HFFc6 (cell line): ENCODE results near the gene ARHGDIG. TPM values are rescaled to one million over a fixed set of nuclear protein-coding genes. Genes with fewer than 3 reads are reported as not detected.

Experiments
- DNase-seq: peaks from one replicate; pipeline ENCODE4 v3.0.0-alpha.2; 2018
- H3K27ac Mint-ChIP-seq: 2 replicates; pipeline ENCODE4 v1.8.0; 2020; ENCODE audit warnings: mild to moderate bottlenecking, mixed read lengths
- H3K27me3 Mint-ChIP-seq: 2 replicates; pipeline ENCODE4 v1.8.0; 2021; ENCODE audit warnings: mild to moderate bottlenecking, moderate library complexity, mixed read lengths; ENCODE audit not compliant: insufficient read depth
- H3K36me3 Mint-ChIP-seq: 2 replicates; pipeline ENCODE4 v1.8.0; 2021; ENCODE audit warnings: low read depth, mixed read lengths
- H3K4me1 Mint-ChIP-seq: 2 replicates; pipeline ENCODE4 v1.8.0; 2020; ENCODE audit warnings: low read depth, mixed read lengths
- H3K4me3 Mint-ChIP-seq: 2 replicates; pipeline ENCODE4 v1.8.0; 2020; ENCODE audit warnings: mild to moderate bottlenecking, moderate library complexity, mixed read lengths
- H3K9me3 Mint-ChIP-seq: 2 replicates; pipeline ENCODE4 v1.8.0; 2020; ENCODE audit warnings: mild to moderate bottlenecking, mixed read lengths
- total RNA-seq, 6 experiments: library from RNA; stranded (reverse); fragmentation: NEBNext Ultra II Directional; extraction: Animal tissue kit (Norgen Biotek cat#: 25700); gene quantifications; 2 replicates in 1 of 6; 3 replicates in 5 of 6; pipeline ENCODE4 v1.2.3, GENCODE V29; 2021
- TF ChIP-seq, protein P1 (sequence below): fragments of 200-600 bp; sonication (generic); IDR thresholded peaks from 2 replicates; pipeline ENCODE4 v1.5.0; 2021; ENCODE audit warnings: antibody characterized with exemption, mild to moderate bottlenecking

Gene ARHGDIG
- total RNA-seq, 6 experiments from 2014 or later = not detected

- Mint-ChIP-seq H3K27ac (no peak overlapping the region), H3K27me3 (no peaks in the 10 kb centered on the region), H3K4me3 (no peak overlapping the region), H3K36me3 (peaks cover 6% of the 10 kb centered on the region), H3K4me1 (no peaks in the 10 kb centered on the region), H3K9me3 (no peaks in the 10 kb centered on the region)
- DNase-seq = no peak
- TF ChIP-seq, protein P1, sequence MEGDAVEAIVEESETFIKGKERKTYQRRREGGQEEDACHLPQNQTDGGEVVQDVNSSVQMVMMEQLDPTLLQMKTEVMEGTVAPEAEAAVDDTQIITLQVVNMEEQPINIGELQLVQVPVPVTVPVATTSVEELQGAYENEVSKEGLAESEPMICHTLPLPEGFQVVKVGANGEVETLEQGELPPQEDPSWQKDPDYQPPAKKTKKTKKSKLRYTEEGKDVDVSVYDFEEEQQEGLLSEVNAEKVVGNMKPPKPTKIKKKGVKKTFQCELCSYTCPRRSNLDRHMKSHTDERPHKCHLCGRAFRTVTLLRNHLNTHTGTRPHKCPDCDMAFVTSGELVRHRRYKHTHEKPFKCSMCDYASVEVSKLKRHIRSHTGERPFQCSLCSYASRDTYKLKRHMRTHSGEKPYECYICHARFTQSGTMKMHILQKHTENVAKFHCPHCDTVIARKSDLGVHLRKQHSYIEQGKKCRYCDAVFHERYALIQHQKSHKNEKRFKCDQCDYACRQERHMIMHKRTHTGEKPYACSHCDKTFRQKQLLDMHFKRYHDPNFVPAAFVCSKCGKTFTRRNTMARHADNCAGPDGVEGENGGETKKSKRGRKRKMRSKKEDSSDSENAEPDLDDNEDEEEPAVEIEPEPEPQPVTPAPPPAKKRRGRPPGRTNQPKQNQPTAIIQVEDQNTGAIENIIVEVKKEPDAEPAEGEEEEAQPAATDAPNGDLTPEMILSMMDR = no peak
Measured at GRCh38 chr16:259814-260253, 20.6 kb upstream of the ARHGDIG start.

DNA sequence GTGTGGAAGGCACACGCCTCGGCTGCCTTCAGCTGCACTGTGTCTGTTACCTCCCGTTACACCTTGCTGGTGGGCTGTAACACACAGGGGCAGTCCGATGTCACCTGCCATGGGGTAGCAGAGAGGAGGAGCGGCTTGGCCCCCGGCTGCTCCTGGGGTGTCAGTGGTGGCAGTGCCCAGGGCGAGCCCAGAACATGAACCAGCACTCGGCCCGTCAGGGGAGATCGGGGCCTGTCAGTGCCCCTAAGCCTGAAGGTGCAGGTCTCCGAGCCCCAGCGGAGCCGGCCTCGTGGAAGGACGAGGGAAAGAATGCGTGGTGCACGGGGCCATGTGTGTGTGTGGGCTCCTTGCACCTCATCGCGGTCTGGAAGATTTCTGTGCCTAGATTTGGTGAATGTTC is 20.1 kb upstream of the ARHGDIG start:
- peaks cover 6% of the 10 kb centered on the region for H3K36me3 Mint-ChIP-seq
- TF ChIP-seq, protein P1 = no peak
- H3K4me1 Mint-ChIP-seq = no peaks in the 10 kb centered on the region
- H3K27ac Mint-ChIP-seq = no peak overlapping the region
- no peaks in the 10 kb centered on the region for H3K27me3 Mint-ChIP-seq
- H3K4me3 Mint-ChIP-seq = no peak overlapping the region
- no peak for DNase-seq
- no peaks in the 10 kb centered on the region for H3K9me3 Mint-ChIP-seq

- Mint-ChIP-seq H3K4me1 (peaks cover 5% of the 10 kb centered on the region; the same call in 1 of the 2 replicates), H3K36me3 (peaks cover 2% of the 10 kb centered on the region), H3K27me3 (peaks cover 4% of the 10 kb centered on the region; the same call in 1 of the 2 replicates), H3K4me3 (no peak overlapping the region), H3K27ac (no peak overlapping the region), H3K9me3 (no peaks in the 10 kb centered on the region)
- TF ChIP-seq, protein P1 = no peak
- no peak for DNase-seq
Measured at GRCh38 chr16:261031-261691, 19.2 kb upstream of the ARHGDIG start.

GRCh38 chr16:262121-262745 is 18.2 kb upstream of the ARHGDIG start:
- H3K4me1 Mint-ChIP-seq = peaks cover 5% of the 10 kb centered on the region; the same call in 1 of the 2 replicates
- peaks cover 4% of the 10 kb centered on the region; the same call in 1 of the 2 replicates for H3K27me3 Mint-ChIP-seq
- no peak overlapping the region for H3K27ac Mint-ChIP-seq
- DNase-seq = no peak
- H3K36me3 Mint-ChIP-seq = no peaks in the 10 kb centered on the region
- TF ChIP-seq, protein P1 = no peak
- H3K9me3 Mint-ChIP-seq = no peaks in the 10 kb centered on the region
- no peak overlapping the region for H3K4me3 Mint-ChIP-seq

DNA sequence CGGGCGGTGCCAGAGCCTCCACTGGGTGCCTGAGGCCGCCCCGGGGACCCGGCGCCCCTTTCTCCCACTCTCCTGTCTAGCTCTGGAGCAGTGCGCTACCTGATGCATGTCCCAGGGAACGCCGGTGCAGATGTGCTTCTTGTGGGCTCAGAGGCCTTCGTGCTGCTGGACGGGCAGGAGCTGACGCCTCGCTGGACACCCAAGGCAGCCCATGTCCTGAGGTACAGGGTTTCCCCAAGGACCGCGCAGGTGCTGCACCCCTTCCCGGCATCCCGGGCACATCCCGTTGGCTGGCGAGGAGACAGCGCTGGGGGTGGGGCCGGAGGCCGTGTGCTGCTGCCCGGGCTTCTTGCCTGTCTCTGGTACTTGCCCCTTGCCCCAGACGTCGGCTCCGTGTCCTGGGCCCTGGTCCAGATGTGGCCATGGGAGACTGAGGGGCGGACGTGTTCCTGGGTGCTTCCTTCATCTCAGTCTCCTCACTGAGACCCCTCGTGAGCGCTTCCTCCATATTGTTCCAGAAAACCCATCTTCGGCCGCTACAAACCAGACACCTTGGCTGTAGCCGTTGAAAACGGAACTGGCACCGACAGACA is 17.1 kb upstream of the ARHGDIG start:
- H3K4me1 Mint-ChIP-seq = peaks cover 5% of the 10 kb centered on the region; the same call in 1 of the 2 replicates
- no peaks in the 10 kb centered on the region for H3K36me3 Mint-ChIP-seq
- no peaks in the 10 kb centered on the region for H3K9me3 Mint-ChIP-seq
- H3K4me3 Mint-ChIP-seq = no peak overlapping the region
- peaks cover 6% of the 10 kb centered on the region for H3K27me3 Mint-ChIP-seq
- no peak for DNase-seq
- H3K27ac Mint-ChIP-seq = no peak overlapping the region
- TF ChIP-seq, protein P1 = no peak
